NCI-H1105 (cell line): ENCODE results near the gene RASA3.
"Not testable (repeated sequence)": the region's sequence is repeated elsewhere in the genome, so short reads cannot be mapped to it uniquely, and the experiment has no call there.

Source experiments
- DNase-seq: peaks from one replicate; lab custom pipeline; 2025; lab: John Stamatoyannopoulos, UW

RASA3 gene

GRCh38 chr13:114155926-114156883, 23.8 kb upstream of the RASA3 start:
- DNase-seq = no peak

- DNase-seq = no peak
Measured at GRCh38 chr13:114155320-114155719, 22.9 kb upstream of the RASA3 start.

GRCh38 chr13:114154476-114154875, 22.1 kb upstream of the RASA3 start:
- DNase-seq = no peak

GRCh38 chr13:114153485-114154080, 21.2 kb upstream of the RASA3 start:
- DNase-seq = no peak

GRCh38 chr13:114152831-114153371, 20.5 kb upstream of the RASA3 start:
- DNase-seq = no peak

GRCh38 chr13:114152285-114152645, 19.8 kb upstream of the RASA3 start:
- DNase-seq = no peak

- DNase-seq = peak; percentile 76
Measured at GRCh38 chr13:114151565-114152284, 19.3 kb upstream of the RASA3 start.

GRCh38 chr13:114151031-114151430, 18.6 kb upstream of the RASA3 start:
- no peak for DNase-seq

- DNase-seq = peak; percentile 95
Measured at GRCh38 chr13:114149774-114150740, 17.6 kb upstream of the RASA3 start.

GRCh38 chr13:114148886-114149285, 16.5 kb upstream of the RASA3 start:
- not testable (repeated sequence) for DNase-seq

GRCh38 chr13:114148521-114148855, 16.1 kb upstream of the RASA3 start:
- DNase-seq = no peak

GRCh38 chr13:114147803-114148520, 15.5 kb upstream of the RASA3 start:
- DNase-seq = no peak

GRCh38 chr13:114146629-114147028, 14.2 kb upstream of the RASA3 start:
- no peak for DNase-seq

GRCh38 chr13:114146173-114146572, 13.8 kb upstream of the RASA3 start:
- no peak for DNase-seq

- DNase-seq = no peak
Measured at GRCh38 chr13:114145722-114146121, 13.3 kb upstream of the RASA3 start.

- DNase-seq = no peak
Measured at GRCh38 chr13:114145256-114145655, 12.8 kb upstream of the RASA3 start.

- DNase-seq = no peak
Measured at GRCh38 chr13:114144606-114145244, 12.3 kb upstream of the RASA3 start.

- no peak for DNase-seq
Measured at GRCh38 chr13:114143806-114144605, 11.6 kb upstream of the RASA3 start.
